HEK293 (cell line): ENCODE data around the gene PROSER2.

ENCODE experiments used
- ZNF214 ChIP-seq: fragments of 450-650 bp; formaldehyde crosslinking; IDR thresholded peaks from 2 replicates; pipeline ENCODE4 v1.5.1; 2017; ENCODE audit warnings: missing biosample characterization, mild to moderate bottlenecking, missing genetic modification characterization, borderline replicate concordance
- TF ChIP-seq, protein P1 (sequence below): fragments of 450-650 bp; formaldehyde crosslinking; IDR thresholded peaks from 2 replicates; pipeline ENCODE4 v1.5.1; 2016; ENCODE audit warnings: missing biosample characterization, missing genetic modification characterization, low read depth
- TF ChIP-seq, protein P2 (sequence below): fragments of 450-650 bp; formaldehyde crosslinking; IDR thresholded peaks from 2 replicates; pipeline ENCODE4 v1.5.1; 2016; ENCODE audit warnings: missing biosample characterization, missing genetic modification characterization

DNA sequence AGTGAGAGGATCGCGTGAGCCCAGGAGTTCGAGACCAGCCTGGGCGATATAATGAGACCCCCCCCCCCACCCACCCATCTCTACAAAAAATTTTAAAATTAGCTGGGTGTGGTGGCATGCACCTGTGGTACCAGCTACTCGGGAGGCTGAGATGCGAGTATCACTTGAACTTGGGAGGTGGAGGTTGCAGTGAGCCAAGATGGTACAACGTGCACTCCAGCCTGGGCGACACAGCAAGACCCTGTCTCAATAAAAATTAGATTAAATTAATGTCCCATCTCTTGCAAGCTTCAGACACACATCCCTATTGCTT is 391 bp upstream of the PROSER2 start:
- TF ChIP-seq, protein P1, sequence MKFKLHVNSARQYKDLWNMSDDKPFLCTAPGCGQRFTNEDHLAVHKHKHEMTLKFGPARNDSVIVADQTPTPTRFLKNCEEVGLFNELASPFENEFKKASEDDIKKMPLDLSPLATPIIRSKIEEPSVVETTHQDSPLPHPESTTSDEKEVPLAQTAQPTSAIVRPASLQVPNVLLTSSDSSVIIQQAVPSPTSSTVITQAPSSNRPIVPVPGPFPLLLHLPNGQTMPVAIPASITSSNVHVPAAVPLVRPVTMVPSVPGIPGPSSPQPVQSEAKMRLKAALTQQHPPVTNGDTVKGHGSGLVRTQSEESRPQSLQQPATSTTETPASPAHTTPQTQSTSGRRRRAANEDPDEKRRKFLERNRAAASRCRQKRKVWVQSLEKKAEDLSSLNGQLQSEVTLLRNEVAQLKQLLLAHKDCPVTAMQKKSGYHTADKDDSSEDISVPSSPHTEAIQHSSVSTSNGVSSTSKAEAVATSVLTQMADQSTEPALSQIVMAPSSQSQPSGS (tag by site-specific recombination): no peak
- TF ChIP-seq, protein P2, sequence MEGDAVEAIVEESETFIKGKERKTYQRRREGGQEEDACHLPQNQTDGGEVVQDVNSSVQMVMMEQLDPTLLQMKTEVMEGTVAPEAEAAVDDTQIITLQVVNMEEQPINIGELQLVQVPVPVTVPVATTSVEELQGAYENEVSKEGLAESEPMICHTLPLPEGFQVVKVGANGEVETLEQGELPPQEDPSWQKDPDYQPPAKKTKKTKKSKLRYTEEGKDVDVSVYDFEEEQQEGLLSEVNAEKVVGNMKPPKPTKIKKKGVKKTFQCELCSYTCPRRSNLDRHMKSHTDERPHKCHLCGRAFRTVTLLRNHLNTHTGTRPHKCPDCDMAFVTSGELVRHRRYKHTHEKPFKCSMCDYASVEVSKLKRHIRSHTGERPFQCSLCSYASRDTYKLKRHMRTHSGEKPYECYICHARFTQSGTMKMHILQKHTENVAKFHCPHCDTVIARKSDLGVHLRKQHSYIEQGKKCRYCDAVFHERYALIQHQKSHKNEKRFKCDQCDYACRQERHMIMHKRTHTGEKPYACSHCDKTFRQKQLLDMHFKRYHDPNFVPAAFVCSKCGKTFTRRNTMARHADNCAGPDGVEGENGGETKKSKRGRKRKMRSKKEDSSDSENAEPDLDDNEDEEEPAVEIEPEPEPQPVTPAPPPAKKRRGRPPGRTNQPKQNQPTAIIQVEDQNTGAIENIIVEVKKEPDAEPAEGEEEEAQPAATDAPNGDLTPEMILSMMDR: no peak
- TF ChIP-seq ZNF214 (tag by site-specific recombination): no peak
